ENCODE data around the gene HOMEZ. TPM values are rescaled to one million over a fixed set of nuclear protein-coding genes. Genes with fewer than 3 reads are reported as not detected.

The HOMEZ gene
- total and polyA plus RNA-seq, 3 donors from 2014 or later: 31.7 to 71.6 (median 37.7) TPM

GRCh38 chr14:23324993-23325392 is 39.1 kb upstream of the HOMEZ start:
- 51 to 57% methylated on average over 7 of the region's 7 CpGs for WGBS, 2 donors
- Histone ChIP-seq H3K36me3 (ENCODE audit: low read depth, missing control alignments) (no peaks in the 10 kb centered on the region), H3K27ac (peak overlapping the region; percentile 99), H3K27me3 (no peaks in the 10 kb centered on the region), H3K9me3 (no peaks in the 10 kb centered on the region), H3K4me1 (peaks cover 43% of the 10 kb centered on the region), H3K4me3 (no peak overlapping the region)
- TF ChIP-seq POLR2A (IDR thresholded peaks at IDR 0.05): no peak
- no peak for TF ChIP-seq CTCF (IDR thresholded peaks at IDR 0.05)
- no peak for DNase-seq
- intact Hi-C loops (cut with DNase I; ENCODE audit: low total_unique reads): no loop called here

- peak; percentile 63 for DNase-seq
- no peaks in the 10 kb centered on the region for H3K36me3 ChIP-seq (ENCODE audit: low read depth, missing control alignments)
- no peak overlapping the region for H3K4me3 ChIP-seq
- no peaks in the 10 kb centered on the region for H3K27me3 ChIP-seq
- WGBS, 2 donors: 41 to 45% methylated on average over 2 of the region's 2 CpGs
- no peak for TF ChIP-seq CTCF (IDR thresholded peaks at IDR 0.05)
- no peak for TF ChIP-seq POLR2A (IDR thresholded peaks at IDR 0.05)
- no peaks in the 10 kb centered on the region for H3K9me3 ChIP-seq
- peaks cover 43% of the 10 kb centered on the region for H3K4me1 ChIP-seq
- peak overlapping the region; percentile 99 for H3K27ac ChIP-seq
- intact Hi-C loops (cut with DNase I; ENCODE audit: low total_unique reads): no loop called here
Measured at GRCh38 chr14:23324455-23324846, 38.5 kb upstream of the HOMEZ start.

- intact Hi-C loops (cut with DNase I; ENCODE audit: low total_unique reads): no loop called here
- no peak for DNase-seq
- no peak for TF ChIP-seq CTCF (IDR thresholded peaks at IDR 0.05)
- TF ChIP-seq POLR2A (IDR thresholded peaks at IDR 0.05): no peak
- WGBS, 2 donors: 58 to 72% methylated on average over 18 of the region's 18 CpGs
- no peaks in the 10 kb centered on the region for H3K9me3 ChIP-seq
- H3K4me3 ChIP-seq: no peak overlapping the region
- peaks cover 43% of the 10 kb centered on the region for H3K4me1 ChIP-seq
- H3K27ac ChIP-seq: peak overlapping the region; percentile 99
- no peaks in the 10 kb centered on the region for H3K27me3 ChIP-seq
- H3K36me3 ChIP-seq (ENCODE audit: low read depth, missing control alignments): no peaks in the 10 kb centered on the region
Measured at GRCh38 chr14:23323838-23324454, 38.0 kb upstream of the HOMEZ start.

- no peaks in the 10 kb centered on the region for H3K36me3 ChIP-seq (ENCODE audit: low read depth, missing control alignments)
- peaks cover 40% of the 10 kb centered on the region for H3K4me1 ChIP-seq
- no peaks in the 10 kb centered on the region for H3K27me3 ChIP-seq
- intact Hi-C loops (cut with DNase I; ENCODE audit: low total_unique reads): no loop called here
- TF ChIP-seq POLR2A (IDR thresholded peaks at IDR 0.05) (no peak), CTCF (IDR thresholded peaks at IDR 0.05) (no peak)
- 29 to 33% methylated on average over 10 of the region's 10 CpGs for WGBS, 2 donors
- no peak for DNase-seq
- H3K9me3 ChIP-seq: no peaks in the 10 kb centered on the region
- H3K27ac ChIP-seq: peak overlapping the region; percentile 99
- H3K4me3 ChIP-seq: peak overlapping the region; percentile 96 to 99
Measured at GRCh38 chr14:23322568-23323517, 36.9 kb upstream of the HOMEZ start.
